Right renal pelvis (tissue), 4 donors: ENCODE results near the gene FNIP1. TPM values are rescaled to one million over a fixed set of nuclear protein-coding genes. Genes with fewer than 3 reads are reported as not detected.
"Not testable (repeated sequence)": the region's sequence is repeated elsewhere in the genome, so short reads cannot be mapped to it uniquely, and the experiment has no call there.

ENCODE experiments used
- DNase-seq, 4 donors: peaks; one replicate each; pipeline ENCODE4 v3.0.0-alpha.2; 2013; ENCODE audit warnings: low read depth in 4 of 4, low spot score in 3 of 4, missing footprints in 1 of 4
- polyA plus RNA-seq, 4 donors: library from polyadenylated mRNA; unstranded; fragments of 120-200 nt; gene quantifications; one replicate each; pipeline ENCODE4 v1.2.1, GENCODE V29; 2013; ENCODE audit not compliant: insufficient read length in 4 of 4

Gene FNIP1
- polyA plus RNA-seq, 4 donors = 13.2 to 18.1 (median 16.2) TPM

DNA sequence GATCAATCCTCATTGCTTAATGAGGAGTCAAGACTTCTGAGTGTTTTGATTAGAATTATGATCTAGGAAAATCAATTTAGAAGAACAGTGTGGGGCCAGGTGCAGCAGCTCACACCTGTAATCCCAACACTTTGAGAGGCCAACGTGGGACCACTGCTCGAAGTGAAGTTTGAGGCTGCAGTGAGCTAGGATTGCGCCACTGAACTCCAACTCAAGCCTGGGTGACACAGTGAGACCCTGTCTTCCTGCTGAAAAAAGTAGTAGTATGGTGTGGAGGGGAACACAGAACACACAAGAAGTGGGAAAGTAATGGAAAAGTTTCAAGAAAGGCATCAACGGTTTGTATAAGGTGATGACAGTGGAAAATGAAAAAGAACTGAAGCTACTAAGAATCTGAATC is 9.1 kb downstream of the FNIP1 start:
- no peak for DNase-seq

DNA sequence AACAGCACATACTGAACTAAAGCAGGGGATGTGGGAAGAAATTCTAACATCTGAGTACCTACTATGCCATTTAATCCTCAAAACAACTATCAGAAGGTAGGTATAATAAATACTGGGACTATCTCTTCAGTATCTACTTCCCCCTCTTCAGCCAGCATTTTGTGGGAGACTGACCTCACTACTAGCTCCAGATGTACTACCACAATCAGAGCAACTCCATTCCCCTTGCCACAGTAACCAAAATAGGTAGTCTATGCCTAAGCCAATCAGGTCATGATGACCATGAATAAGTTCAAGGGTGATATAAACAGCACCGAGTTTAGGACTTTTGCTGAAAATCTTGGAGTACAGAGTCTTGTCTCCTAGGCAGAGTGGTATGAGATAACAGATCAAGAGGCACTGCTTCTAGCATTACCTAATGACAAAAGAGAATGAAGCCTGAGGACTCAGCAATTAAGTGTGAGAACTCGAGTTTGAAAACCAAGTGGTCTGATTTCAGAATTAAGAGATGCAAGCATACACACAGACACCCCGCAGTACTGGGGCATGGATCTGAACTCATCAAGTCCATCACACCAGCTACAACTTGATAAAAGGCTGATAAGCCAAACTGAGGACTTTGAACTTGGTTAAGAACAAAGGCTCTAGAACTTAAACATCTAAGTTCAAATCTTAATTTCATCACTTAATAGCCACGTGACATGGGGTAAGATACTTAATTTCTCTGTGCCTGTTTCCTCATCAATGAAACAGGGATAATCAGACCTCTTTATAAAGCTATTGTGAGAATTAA is 9.7 kb downstream of the FNIP1 start:
- DNase-seq = no peak

DNA sequence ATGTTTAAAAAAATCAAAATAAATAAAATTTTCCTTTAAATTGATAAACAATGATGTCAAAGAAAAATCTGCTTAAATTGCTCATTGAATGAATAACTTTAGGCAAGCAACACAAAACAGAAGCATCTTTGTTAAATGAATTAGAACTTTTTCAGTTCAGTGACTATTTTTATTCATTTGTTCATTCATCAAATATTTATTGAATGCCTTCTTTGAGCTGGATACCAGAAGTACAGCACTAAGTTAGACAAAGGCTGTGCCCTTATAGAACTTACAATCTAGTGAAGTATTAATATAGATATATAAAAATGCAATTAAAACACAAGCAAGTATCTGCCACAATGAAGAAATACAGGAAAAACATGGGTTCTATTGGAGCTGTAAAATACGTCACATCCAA is 10.8 kb downstream of the FNIP1 start:
- no peak for DNase-seq

DNA sequence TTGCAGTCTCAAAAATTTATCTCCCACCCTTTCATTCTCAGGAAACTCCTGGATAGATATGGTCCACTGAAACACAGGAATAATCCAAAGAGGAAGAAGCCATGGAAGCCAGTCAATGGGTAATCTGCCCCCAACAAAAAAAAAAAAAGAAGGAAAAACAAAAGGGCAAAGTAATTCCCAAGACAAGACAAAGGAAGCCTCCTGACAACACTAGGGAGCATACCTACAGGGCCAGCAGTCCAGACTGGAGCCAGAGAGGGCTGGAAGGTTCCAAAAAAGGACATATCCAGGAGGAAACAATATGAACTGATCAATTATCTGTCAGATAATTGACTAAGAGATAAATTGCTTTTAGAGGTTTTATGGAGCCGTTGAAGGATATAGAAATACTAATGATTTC is 12.9 kb downstream of the FNIP1 start:
- DNase-seq = no peak

DNA sequence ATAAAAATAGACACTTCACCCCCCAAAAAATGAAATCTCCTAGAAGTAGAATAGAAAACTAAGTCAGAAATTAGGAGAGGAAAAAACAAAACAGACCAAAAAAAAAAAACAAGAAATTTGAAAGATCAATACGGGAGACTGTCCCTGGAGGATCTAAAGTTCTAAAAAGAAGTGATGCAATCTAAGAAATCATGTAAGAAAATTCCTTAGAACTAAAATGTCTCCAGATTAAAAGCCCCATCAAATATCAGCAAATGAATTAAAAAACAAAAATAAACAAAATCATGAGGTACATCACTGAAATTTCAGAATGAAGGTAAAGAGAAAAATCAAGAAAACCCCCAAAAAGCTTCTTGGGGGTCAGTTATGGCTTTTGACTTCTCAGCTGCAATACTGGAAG is 13.5 kb downstream of the FNIP1 start:
- no peak for DNase-seq

DNA sequence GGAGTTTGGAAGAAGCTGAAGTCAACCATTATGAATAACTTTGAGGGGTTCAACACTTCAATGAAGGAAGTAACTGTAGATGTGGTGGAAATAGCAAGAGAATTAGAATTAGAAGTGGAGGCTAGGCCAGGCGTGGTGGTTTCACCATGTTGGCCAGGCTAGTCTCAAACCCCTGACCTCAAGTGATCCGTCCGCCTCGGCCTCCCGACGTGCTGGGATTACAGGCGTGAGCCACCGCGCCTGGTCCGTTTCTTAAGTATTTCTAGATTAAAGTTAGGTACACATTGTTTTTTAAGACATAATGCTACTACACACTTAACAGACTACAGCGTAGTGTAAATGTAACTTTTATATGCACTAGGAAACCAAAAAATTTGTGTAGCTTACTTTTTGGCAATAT is 14.1 kb downstream of the FNIP1 start:
- DNase-seq = no peak

DNA sequence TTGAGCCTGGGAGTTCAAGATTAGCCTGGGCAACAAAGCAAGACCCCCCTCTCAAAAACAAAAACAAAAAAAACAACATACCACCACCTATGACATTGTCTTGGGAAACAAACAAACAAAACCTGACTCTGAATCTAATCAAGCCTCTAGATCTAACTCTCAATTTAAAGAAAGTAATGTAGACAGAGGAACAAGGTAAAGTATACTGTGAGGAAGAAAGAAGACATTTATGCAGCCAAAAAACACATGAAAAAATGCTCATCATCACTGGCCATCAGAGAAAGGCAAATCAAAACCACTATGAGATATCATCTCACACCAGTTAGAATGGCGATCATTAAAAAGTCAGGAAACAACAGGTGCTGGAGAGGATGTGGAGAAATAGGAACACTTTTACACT is 18.7 kb downstream of the FNIP1 start:
- not testable (repeated sequence) for DNase-seq

DNA sequence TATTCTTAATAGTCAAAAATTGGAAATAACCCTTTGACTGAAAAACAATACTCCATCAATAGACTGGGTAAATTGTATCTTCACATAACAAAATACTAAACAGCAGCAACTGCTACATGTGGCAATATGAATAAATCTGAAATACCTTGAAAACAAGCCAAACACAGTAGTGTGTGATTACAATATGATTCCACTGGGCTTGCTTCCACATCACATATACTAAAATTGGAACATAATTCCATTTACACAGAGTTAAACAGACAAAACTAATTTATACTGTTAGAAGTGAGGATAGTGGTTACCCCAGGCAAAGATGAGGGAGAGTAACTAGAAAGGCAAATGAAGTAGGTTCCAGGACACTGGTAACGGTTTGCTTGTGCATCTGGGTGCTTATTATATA is 20.4 kb downstream of the FNIP1 start:
- no peak for DNase-seq

DNA sequence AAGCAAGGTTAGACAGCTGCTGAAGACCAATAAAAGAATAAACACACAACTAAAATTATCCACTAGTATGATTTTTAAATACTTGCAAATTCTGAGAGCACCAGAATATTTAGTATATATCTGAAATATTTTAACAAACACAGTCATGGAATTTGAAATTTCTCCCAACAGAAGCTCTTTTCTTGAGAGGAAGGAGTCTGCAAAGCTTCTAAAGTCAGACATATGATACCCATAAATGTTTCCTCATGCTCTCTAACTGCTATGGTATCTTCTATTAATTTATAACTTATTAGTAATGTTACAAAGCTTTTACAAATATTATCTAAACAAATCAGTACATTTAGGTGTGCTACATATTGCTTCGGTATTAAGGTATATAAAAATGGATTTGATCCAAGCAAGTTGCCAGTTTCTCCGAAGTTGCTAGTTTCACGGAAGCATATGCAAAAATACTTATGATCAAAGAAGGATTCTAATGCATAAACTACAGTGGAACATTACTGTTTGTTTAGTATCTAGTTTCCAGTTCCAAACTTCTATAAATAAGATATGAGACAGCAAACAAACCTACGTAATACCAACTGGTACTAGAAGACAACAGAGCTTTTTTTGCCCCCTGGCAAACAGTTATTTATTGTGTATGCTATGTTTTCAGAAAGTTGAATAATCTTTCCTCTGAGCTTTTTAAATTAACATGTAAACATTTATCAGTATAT is 22.0 kb downstream of the FNIP1 start:
- no peak for DNase-seq

DNA sequence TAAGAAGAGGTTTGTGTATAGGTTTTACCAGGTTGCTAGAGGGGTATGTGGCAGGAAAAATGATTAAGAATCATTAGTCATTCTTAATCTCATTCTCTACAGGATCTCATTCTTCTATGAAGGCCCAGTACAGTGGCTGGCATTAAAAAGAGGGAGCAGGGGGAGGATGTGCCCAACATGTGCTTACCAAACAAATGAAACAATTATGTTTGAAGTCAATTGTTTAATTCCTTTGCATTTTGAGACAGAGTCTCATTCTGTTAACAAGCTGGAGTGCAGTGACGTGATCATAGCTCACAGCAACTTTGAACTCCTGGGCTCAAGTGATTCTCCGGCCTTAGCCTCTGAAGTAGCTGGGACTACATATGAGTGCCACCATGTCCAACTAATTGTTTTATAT is 23.0 kb downstream of the FNIP1 start:
- DNase-seq = no peak

DNA sequence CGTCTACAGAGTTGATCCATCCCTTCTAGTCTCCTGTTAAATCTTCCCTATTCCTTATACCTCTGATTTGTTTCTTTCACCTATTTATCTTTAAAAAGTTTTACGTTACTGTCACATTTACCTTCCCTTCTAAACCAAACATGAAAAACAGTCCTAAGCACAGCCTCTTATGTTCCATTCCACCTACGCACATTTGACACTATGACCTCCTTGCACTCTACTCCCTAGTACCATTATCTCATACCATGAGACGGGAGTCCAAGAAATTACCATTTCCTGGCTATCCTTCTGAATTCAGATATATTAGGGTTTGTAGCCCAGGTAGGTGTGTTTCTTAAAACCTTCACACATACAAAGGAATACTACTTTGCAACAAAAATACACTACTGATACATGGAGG is 25.1 kb downstream of the FNIP1 start:
- no peak for DNase-seq

DNA sequence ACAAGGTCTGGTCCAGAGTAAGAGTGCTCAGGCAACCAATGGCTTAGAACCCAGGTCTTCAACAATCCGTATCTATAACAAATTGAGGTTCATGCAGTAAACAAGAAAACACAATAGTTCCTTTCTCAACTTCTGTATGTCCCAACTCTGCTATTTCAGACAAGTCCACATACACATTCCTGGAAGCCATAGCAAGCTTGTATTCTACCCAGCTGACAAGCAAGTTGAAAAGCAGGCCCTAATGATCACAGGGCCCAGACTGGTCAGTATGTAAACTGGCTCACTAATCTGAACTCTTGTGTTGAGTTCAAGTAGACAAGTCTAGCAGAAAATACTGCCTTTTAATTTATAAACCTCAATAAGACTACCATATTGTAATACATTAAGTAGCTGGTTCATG is 26.9 kb downstream of the FNIP1 start:
- no peak for DNase-seq

DNA sequence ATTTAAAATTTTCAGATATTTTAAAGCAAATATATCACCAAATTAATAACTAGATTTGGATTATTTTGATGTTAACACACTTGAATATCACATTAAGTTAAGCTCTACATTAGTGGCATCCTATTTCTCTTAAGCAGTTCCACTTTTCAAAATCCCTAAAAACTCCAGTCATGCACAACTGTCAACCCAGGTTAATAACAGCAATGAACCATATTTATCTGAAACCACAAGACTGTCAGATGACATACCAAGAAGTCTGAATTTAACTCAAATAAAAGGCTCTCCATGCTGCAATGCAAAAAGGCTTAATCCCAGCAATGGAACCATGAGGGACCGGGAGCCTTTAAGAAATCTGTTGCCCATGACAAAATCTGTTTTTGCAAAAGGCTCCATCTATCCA is 27.5 kb downstream of the FNIP1 start:
- DNase-seq = no peak

DNA sequence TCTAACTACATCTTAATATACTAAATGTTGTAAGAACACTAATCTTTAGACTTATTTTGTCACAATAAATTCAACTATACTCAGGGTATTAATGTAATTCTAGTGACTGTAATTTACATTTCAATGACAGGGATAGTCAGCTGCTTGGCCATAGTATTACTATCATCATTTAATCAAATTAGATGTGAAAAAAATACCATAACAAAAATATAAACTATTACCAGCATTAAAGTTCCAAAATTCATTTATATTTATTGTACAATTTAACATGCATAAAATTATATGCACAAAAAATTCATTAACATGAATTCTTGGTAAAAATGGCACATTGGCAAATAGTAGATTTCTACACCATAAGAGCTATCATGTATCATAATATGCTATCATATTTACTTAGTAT is 28.9 kb downstream of the FNIP1 start:
- no peak for DNase-seq

DNA sequence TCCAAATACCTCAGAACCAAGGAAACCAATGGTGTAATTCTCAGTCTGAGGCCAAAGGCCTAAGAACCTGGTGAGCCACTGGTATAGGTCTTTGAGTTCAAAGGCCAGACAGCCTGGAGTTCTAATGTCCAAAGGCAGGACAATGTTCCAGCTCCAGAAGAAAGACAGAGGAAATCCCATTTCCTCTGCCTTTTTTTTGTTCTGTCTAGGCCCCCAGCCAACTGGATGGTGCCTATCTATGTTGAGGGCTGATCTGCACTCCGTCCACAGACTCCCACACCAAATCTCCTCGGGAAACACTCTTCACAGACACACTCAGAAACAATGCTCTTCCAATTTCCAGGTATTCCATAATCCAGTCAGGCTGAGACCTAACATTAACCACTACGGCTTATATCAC is 30.1 kb downstream of the FNIP1 start:
- no peak for DNase-seq

DNA sequence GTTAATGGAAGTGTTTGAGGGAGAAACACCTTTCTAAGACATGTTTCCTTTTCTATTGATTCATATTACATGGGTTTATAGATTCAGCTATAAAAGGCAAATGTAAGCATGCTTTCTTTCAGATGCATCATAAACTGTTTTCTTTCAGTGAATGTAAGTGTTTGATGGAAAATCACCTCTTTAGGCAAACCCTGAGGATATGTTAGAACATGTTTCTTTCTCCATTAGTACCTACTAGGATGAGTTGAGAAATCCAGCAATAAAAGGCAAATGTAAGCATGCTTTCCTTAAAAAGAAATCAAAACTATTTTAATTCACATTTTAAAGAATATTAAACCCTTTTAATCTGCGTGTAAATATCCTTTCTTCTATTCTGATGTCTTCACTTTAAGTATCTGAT is 31.6 kb downstream of the FNIP1 start:
- no peak for DNase-seq

DNA sequence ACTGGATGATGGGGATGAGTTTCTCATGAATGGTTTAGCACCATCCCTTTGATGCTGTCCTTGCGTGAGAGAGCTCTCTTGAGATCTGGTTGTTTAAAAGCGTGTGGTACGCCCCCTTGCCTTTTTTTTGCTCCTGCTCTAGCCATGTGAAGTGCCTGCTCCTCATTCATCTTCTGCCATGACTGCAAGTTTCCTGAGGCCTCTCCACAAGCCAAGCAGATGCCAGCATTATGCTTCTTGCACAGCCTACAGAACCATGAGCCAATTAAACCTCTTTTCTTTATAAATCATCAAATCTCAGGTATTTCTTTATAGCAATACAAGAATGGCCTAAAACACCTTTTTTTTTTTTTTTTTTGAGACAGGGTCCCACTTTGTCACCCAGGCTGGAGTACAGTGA is 32.8 kb downstream of the FNIP1 start:
- DNase-seq = no peak

DNA sequence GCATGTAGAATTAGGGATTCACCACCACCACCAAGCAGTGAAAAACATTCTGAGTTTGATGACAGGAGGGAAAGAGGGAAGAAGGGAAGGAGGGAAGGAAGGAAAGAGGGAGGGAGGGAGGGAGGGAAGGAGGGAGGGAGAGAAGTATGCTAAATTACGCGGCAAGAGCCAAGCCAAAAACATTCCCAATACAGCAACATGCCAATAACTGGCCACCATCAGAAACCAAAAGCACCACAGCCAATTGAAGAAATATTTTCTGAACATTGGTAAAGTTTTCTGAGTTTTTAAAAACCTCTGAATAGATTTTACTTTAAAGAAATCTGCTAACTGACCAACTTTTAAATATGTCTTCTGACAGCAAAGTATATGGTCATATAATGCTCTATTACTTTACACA is 36.0 kb downstream of the FNIP1 start:
- no peak for DNase-seq

DNA sequence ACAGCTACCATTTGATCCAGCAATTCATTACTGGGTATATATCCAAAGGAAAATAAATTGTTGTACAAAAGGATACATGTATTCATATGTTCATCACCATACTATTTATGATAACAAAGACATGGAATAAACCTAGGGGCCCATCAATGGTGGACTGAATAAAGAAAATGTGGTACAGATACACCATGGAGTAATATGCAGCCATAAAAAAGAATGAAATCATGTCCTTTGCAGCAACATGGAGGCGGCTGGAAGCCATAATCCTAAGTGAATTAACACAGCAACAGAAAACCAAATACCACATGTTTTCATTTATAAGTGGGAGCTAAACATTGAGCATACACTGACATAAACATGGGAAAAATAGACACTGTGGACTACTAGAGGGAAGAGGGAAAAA is 37.1 kb downstream of the FNIP1 start:
- no peak for DNase-seq

DNA sequence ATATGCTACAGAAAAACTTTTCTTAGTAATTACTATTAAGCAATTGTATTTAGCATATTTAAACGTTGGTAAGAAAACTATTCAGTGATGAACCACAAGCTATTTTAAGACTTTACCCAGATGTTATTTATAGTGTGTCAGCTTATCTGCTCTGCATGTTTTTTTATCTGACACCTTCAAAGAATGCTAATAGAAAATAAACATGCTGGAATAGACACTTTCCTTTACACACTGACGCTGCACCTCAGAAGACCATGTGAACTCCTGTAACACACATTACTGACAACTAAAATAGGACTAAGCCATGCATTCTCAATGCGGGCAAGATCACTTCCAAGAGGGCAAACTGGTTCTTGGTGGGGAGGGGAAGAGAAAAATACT is 38.3 kb downstream of the FNIP1 start:
- no peak for DNase-seq

DNA sequence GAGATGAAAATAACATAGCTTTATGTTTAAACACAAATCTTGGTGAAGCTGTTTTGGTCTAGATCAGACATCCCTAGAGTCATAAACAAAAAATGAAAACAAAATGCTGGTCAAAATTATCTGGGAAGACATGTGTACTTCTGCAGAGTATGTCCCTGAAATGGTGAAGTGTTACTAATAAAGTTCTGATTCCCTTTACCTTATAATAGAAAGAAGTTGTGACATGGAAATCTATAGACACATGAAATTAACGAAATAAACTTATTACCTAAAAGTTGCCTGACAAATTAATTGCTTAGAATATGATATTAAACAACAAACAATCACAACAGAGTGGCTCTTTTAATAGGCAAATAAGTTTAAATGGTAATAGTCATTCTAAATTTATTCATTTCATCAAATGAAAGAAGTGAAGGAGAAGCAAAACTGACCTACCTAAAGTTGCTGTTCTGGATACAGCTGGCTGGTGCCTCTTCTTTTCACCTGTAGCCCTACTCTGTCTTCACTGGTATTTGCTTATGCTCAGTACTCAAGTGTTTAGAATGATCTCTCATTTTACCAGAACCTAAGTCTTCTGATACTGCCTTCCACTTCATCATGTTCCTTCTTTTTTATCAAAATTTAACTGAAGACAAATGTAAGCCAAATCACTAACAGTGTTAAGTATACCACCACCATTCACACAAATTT is 38.8 kb downstream of the FNIP1 start:
- DNase-seq = no peak

DNA sequence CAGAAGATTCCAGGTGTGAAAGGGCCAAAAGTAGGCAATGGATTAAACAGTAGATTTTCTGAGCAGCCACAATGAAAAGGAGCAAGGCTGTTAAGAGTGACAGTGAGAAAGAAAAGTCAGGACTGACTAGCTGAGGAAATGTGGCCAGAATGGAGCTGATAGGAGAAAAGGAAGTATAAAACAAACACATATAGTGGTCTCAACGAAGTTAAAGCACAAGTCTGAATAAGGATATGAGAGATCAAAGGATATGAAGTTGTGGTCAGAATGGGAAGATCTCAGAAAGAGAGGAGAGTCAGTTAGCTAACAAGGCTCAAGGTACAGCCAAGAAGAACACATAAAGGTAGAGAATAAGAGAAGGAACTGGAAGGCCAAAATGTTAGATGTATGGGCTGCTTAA is 39.9 kb downstream of the FNIP1 start:
- DNase-seq = no peak
